HepG2 (cell line): ENCODE data around the gene ASPHD1. TPM values are rescaled to one million over a fixed set of nuclear protein-coding genes. Genes with fewer than 3 reads are reported as not detected.

Experiments
- ATAC-seq: fragments of 200-7000 bp; cut with Tn5 transposase; 3 replicates; pipeline ENCODE4 v1.9.1; 2020; ENCODE audit warnings: mild to moderate bottlenecking, moderate library complexity
- BruUV-seq: library from RNA; stranded (reverse); fragments of 400-500 nt; replicated peaks from 2 replicates; lab custom pipeline; 2021; lab: Mats Ljungman, UMichigan
- CTCF ChIA-PET: fragments of 300-600 bp; formaldehyde crosslinking; extraction: SDS; loops from one replicate; lab custom pipeline; 2021; ENCODE audit warnings: low total read pairs, inconsistent platforms, low intra/inter-chr PET ratio; lab: Yijun Ruan, JAX
- POLR2A ChIA-PET: fragments of 350-600 bp; sonication (Branson Sonifier 250); formaldehyde crosslinking; loops from one replicate; lab custom pipeline; 2020; ENCODE audit warnings: antibody characterized with exemption, inconsistent platforms; lab: Yijun Ruan, JAX
- DNase-seq: peaks from one replicate; pipeline ENCODE4 v3.0.0-alpha.2; 2015; ENCODE audit warnings: low spot score
- FAIRE-seq: peaks from 3 replicates; lab custom pipeline; 2011; peaks lifted over from hg19 to GRCh38; lab: Jason Lieb, UNC
- H2AFZ ChIP-seq: one replicate; pipeline ENCODE4 v1.6.1; 2011; ENCODE audit warnings: low read length, inconsistent platforms
- H3K27ac ChIP-seq: fragments of 300-600 bp; 3 replicates; pipeline ENCODE4 v1.8.0; 2011; ENCODE audit warnings: mixed run types, mild to moderate bottlenecking, mixed read lengths, low read length, inconsistent platforms; ENCODE audit not compliant: insufficient read depth; ENCODE audit errors: extremely low read length
- H3K27me3 ChIP-seq, 2 experiments: fragments of 200-600 bp in 1 of 2; 2 replicates in 1 of 2; 3 replicates in 1 of 2; pipeline versions ENCODE4 v1.6.0 to v1.8.0; 2011; ENCODE audit warnings: low read length in 2 of 2, mild to moderate bottlenecking in 2 of 2, moderate library complexity in 2 of 2, inconsistent platforms in 1 of 2; ENCODE audit not compliant: insufficient read depth in 2 of 2, control insufficient read depth in 1 of 2
- H3K36me3 ChIP-seq, 2 experiments: fragments of 200-600 bp in 1 of 2; replicated peaks in 1 of 2; 2 replicates in 1 of 2; 3 replicates in 1 of 2; pipeline versions ENCODE4 v1.5.1 to v1.8.0; 2011; ENCODE audit warnings: low read length in 2 of 2, inconsistent platforms in 1 of 2; ENCODE audit not compliant: insufficient read depth in 2 of 2, control insufficient read depth in 1 of 2
- H3K4me1 ChIP-seq: 2 replicates; pipeline ENCODE4 v1.5.1; 2012; ENCODE audit warnings: low read length, inconsistent platforms; ENCODE audit not compliant: insufficient read depth
- H3K4me2 ChIP-seq: 2 replicates; pipeline ENCODE4 v1.6.0; 2011; ENCODE audit warnings: low read depth, low read length, inconsistent platforms
- H3K4me3 ChIP-seq, 3 experiments: fragments of 200-600 bp in 1 of 3; sonication (generic), shearing (Covaris generic) in 1 of 3; replicated peaks in 1 of 3; 2 replicates each; pipeline ENCODE4 v1.5.1; 2011 to 2016; ENCODE audit warnings: low read length in 3 of 3, inconsistent platforms in 2 of 3, low read depth in 2 of 3, mild to moderate bottlenecking in 2 of 3, control low read depth in 1 of 3, mixed read lengths in 1 of 3; ENCODE audit not compliant: insufficient read depth in 1 of 3
- H3K79me2 ChIP-seq: one replicate; pipeline ENCODE4 v1.6.1; 2011; ENCODE audit warnings: low read length, inconsistent platforms; ENCODE audit not compliant: insufficient read depth
- H3K9ac ChIP-seq: 2 replicates; pipeline ENCODE4 v1.6.0; 2011; ENCODE audit warnings: mild to moderate bottlenecking, low read depth, low read length, inconsistent platforms; ENCODE audit not compliant: insufficient read depth
- H3K9me3 ChIP-seq: 2 replicates; pipeline ENCODE4 v1.5.1; 2012; ENCODE audit warnings: mild to moderate bottlenecking, low read length
- H4K20me1 ChIP-seq: 2 replicates; pipeline ENCODE4 v1.6.0; 2011; ENCODE audit warnings: inconsistent platforms, mild to moderate bottlenecking, low read length, moderate library complexity; ENCODE audit not compliant: insufficient read depth
- FOXC1 ChIP-seq: sonication (generic); formaldehyde crosslinking; IDR thresholded peaks from 2 replicates; pipeline ENCODE4 v1.8.0; 2022; ENCODE audit warnings: mild to moderate bottlenecking, missing genetic modification reagents, borderline replicate concordance
- GLI4 ChIP-seq: sonication (generic); formaldehyde crosslinking; IDR thresholded peaks from 2 replicates; pipeline ENCODE4 v1.5.1; 2020; ENCODE audit warnings: missing genetic modification reagents, mild to moderate bottlenecking, moderate library complexity, borderline replicate concordance
- HNRNPL ChIP-seq: fragments of 200-400 bp; formaldehyde crosslinking; IDR thresholded peaks from 2 replicates; pipeline ENCODE4 v1.6.1; 2017; ENCODE audit warnings: mild to moderate bottlenecking, low read depth, low read length
- JDP2 ChIP-seq: sonication (generic); formaldehyde crosslinking; IDR thresholded peaks from 2 replicates; pipeline ENCODE4 v1.8.1; 2022; ENCODE audit warnings: missing genetic modification reagents, borderline replicate concordance
- KDM4B ChIP-seq: sonication (generic); formaldehyde crosslinking; IDR thresholded peaks from 2 replicates; pipeline ENCODE4 v1.4.0; 2020; ENCODE audit warnings: missing genetic modification reagents
- KDM6A ChIP-seq: IDR thresholded peaks from 2 replicates; pipeline ENCODE4 v1.6.1; 2016; ENCODE audit warnings: low read depth
- MNT ChIP-seq: fragments of 450-650 bp; IDR thresholded peaks from 2 replicates; pipeline ENCODE4 v1.6.1; 2016
- RFXAP ChIP-seq: sonication (generic); formaldehyde crosslinking; IDR thresholded peaks from 2 replicates; pipeline ENCODE4 v1.4.0; 2020; ENCODE audit warnings: missing genetic modification reagents, borderline replicate concordance
- RORA ChIP-seq: sonication (generic); formaldehyde crosslinking; IDR thresholded peaks from 2 replicates; pipeline ENCODE4 v1.5.0; 2020; ENCODE audit warnings: mild to moderate bottlenecking, missing genetic modification reagents, moderate library complexity
- SP1 ChIP-seq, 2 experiments: fragments of 450-650 bp in 1 of 2; sonication (generic) in 1 of 2; formaldehyde crosslinking in 1 of 2; IDR thresholded peaks; 2 replicates each; pipeline versions ENCODE4 v1.4.0 to v1.6.1; 2016 to 2020; ENCODE audit warnings: missing genetic modification reagents in 1 of 2
- STAG1 ChIP-seq: sonication (generic); formaldehyde crosslinking; IDR thresholded peaks from 2 replicates; pipeline ENCODE4 v1.4.0; 2020; ENCODE audit warnings: missing genetic modification reagents
- STAT6 ChIP-seq: sonication (generic); formaldehyde crosslinking; IDR thresholded peaks from 2 replicates; pipeline ENCODE4 v1.4.0; 2020; ENCODE audit warnings: missing genetic modification reagents, mild to moderate bottlenecking, borderline replicate concordance
- TSC22D2 ChIP-seq: sonication (generic); formaldehyde crosslinking; IDR thresholded peaks from 2 replicates; pipeline ENCODE4 v1.5.1; 2020; ENCODE audit warnings: missing genetic modification reagents, mild to moderate bottlenecking, borderline replicate concordance
- YEATS2 ChIP-seq: sonication (generic); formaldehyde crosslinking; IDR thresholded peaks from 2 replicates; pipeline ENCODE4 v1.4.0; 2020; ENCODE audit warnings: missing genetic modification reagents, borderline replicate concordance
- ZBTB42 ChIP-seq: sonication (generic); formaldehyde crosslinking; IDR thresholded peaks from 2 replicates; pipeline ENCODE4 v1.5.0; 2020; ENCODE audit warnings: mild to moderate bottlenecking, missing genetic modification reagents
- ZNF720 ChIP-seq: sonication (generic); formaldehyde crosslinking; IDR thresholded peaks from 2 replicates; pipeline ENCODE4 v1.4.0; 2020; ENCODE audit warnings: missing genetic modification reagents
- ZNF773 ChIP-seq: sonication (generic); formaldehyde crosslinking; IDR thresholded peaks from 2 replicates; pipeline ENCODE4 v1.4.0; 2020; ENCODE audit warnings: missing genetic modification reagents, borderline replicate concordance
- ZNF777 ChIP-seq: sonication (generic); formaldehyde crosslinking; IDR thresholded peaks from 2 replicates; pipeline ENCODE4 v1.4.0; 2020; ENCODE audit warnings: missing genetic modification reagents
- WGBS: methylation state at CpG from one replicate; pipeline ENCODE4 v1.1.6; 2017; ENCODE audit warnings: low lambda C conversion rate; 5-methylcytosine and 5-hydroxymethylcytosine counted together
- in situ Hi-C: cut with HindIII; loops from 2 replicates; pipeline ENCODE4 v1.10.0; 2017; ENCODE audit warnings: low pct_unique_long_range_greater_than_20kb; ENCODE audit not compliant: extremely low pct_ligation_motif_present
- intact Hi-C: fragments of 100-400 bp; cut with micrococcal nuclease; formaldehyde crosslinking; loops from one replicate; pipeline ENCODE4 v1.10.0; 2022; ENCODE audit not compliant: unreplicated experiment
- polyA plus RNA-seq, 8 experiments: library from polyadenylated mRNA; depleted of rRNA in 3 of 8; stranded (reverse) in 7 of 8; unstranded in 1 of 8; fragments of >200 nt; fragmentation: Illumina TruSeq in 4 of 8; extraction: Trizol in 4 of 8; gene quantifications; 2 replicates each; pipeline versions ENCODE4 v1.2.1 to v1.2.3, GENCODE V29; 2011 to 2016; ENCODE audit warnings: low read depth in 4 of 8, missing spikeins in 1 of 8, mixed read lengths in 1 of 8; ENCODE audit not compliant: insufficient read depth in 1 of 8
- total RNA-seq, 5 experiments: library from RNA; depleted of rRNA; stranded (reverse); fragments of >200 nt; fragmentation: Illumina TruSeq; extraction: Trizol; gene quantifications; 2 replicates each; pipeline ENCODE4 v1.2.3, GENCODE V29; 2016; ENCODE audit warnings: low read depth in 1 of 5
- TF ChIP-seq, protein P1 (sequence below): IDR thresholded peaks from 2 replicates; pipeline ENCODE4 v1.6.1; 2016; ENCODE audit warnings: mild to moderate bottlenecking, missing biosample characterization, missing genetic modification reagents
- TF ChIP-seq, protein P2 (sequence below): sonication (generic); formaldehyde crosslinking; IDR thresholded peaks from 2 replicates; pipeline ENCODE4 v1.4.0; 2020; ENCODE audit warnings: missing genetic modification reagents, mild to moderate bottlenecking, borderline replicate concordance

The ASPHD1 gene
- total and polyA plus RNA-seq, 2 of the 13 experiments (the other 11 are each of a cell fraction or from before 2014, with no cell fraction given): 13.1 to 19.7 TPM

DNA sequence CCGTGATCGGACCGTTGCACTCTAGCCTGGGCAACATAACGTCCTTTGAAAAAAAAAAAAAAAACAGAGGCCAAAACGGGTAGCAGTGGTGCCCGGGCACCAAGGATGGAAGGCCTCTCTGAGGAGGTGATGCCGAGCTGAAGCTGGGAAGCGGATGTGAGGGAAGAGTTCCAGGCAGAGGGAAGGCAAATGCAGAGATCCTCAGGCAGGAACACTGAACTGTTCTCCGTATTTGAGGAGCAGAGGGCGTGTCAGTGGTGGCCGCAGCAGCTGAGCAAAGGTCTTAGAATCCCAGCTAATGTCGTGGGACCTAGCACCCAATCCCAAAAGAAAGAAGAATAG, 26.4 kb downstream of the ASPHD1 start:
- TSS peak; percentile 83 for BruUV-seq
- H3K4me3 ChIP-seq: peak overlapping the region; percentile 68 to 96 (median 87)
- H3K27ac ChIP-seq: peak overlapping the region; percentile 77
- intact Hi-C loops (loop anchor here (1.0 to 5.0 kb wide), 2 partner anchors 36 to 47 kb away; partner anchors contain the start of genes TAOK2 and TMEM219), in situ Hi-C loops (loop anchor here (5.0 kb wide), 1 partner anchor 36 kb away; the partner anchor contains the start of gene TMEM219)
- peaks cover 0 to 12% of the 10 kb centered on the region in 2 experiments; a peak in 2 of 5 replicates for H3K36me3 ChIP-seq
- under 1% methylated on average over 12 of the region's 12 CpGs for WGBS
- ChIA-PET POLR2A (interaction anchor here (0.6 to 4.3 kb wide), 22 partner anchors 11 to 247 kb away, joined by 3 to 68 read pairs (median 6); partner anchors contain the start of genes ALDOA, ASPHD1, CDIPT and PAGR1), CTCF (no interaction called here)
- ATAC-seq (peak; percentile 59), FAIRE-seq (peak; percentile 42), DNase-seq (peak; percentile 35)
- peak overlapping the region; percentile 98 for H3K4me2 ChIP-seq
- no peaks in the 10 kb centered on the region for H4K20me1 ChIP-seq
- peaks cover 31% of the 10 kb centered on the region for H3K4me1 ChIP-seq
- no peaks in the 10 kb centered on the region for H3K27me3 ChIP-seq
- H2AFZ ChIP-seq: peak overlapping the region; percentile 55
- peak overlapping the region; percentile 83 for H3K9ac ChIP-seq
- H3K9me3 ChIP-seq: no peaks in the 10 kb centered on the region
- peaks cover 13% of the 10 kb centered on the region for H3K79me2 ChIP-seq
- TF ChIP-seq, protein P1, sequence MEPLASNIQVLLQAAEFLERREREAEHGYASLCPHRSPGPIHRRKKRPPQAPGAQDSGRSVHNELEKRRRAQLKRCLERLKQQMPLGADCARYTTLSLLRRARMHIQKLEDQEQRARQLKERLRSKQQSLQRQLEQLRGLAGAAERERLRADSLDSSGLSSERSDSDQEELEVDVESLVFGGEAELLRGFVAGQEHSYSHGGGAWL (CRISPR knock-in tag): no peak
- TF ChIP-seq STAG1 (CRISPR knock-in tag) (peak; percentile 11; the same call in 1 of the 2 replicates), SP1 (IDR thresholded peaks at IDR 0.05) (no peak), SP1 (CRISPR knock-in tag; IDR thresholded peaks at IDR 0.05) (no peak), GLI4 (peak; percentile 87; the same call in 1 of the 2 replicates), KDM6A (CRISPR knock-in tag) (no peak), YEATS2 (CRISPR knock-in tag) (no peak), ZBTB42 (CRISPR knock-in tag) (0 out of 2 replicates have a peak, but pooled peaks have one; percentile 11), FOXC1 (0 out of 2 replicates have a peak, but pooled peaks have one; percentile 11), KDM4B (CRISPR knock-in tag) (no peak), HNRNPL (0 out of 2 replicates have a peak, but pooled peaks have one; percentile 29), ZNF773 (CRISPR knock-in tag) (no peak), RORA (CRISPR knock-in tag) (no peak), RFXAP (no peak), ZNF777 (CRISPR knock-in tag) (no peak), TSC22D2 (no peak), JDP2 (CRISPR knock-in tag) (no peak), ZNF720 (no peak), MNT (no peak), STAT6 (CRISPR knock-in tag) (0 out of 2 replicates have a peak, but pooled peaks have one; percentile 0)
- TF ChIP-seq, protein P2, sequence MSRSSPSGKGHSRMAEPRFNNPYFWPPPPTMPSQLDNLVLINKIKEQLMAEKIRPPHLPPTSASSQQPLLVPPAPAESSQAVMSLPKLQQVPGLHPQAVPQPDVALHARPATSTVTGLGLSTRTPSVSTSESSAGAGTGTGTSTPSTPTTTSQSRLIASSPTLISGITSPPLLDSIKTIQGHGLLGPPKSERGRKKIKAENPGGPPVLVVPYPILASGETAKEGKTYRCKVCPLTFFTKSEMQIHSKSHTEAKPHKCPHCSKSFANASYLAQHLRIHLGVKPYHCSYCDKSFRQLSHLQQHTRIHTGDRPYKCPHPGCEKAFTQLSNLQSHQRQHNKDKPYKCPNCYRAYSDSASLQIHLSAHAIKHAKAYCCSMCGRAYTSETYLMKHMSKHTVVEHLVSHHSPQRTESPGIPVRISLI (CRISPR knock-in tag): peak; percentile 53; the same call in 1 of the 2 replicates
